GM13976 (cell line): ENCODE measurements around the gene CDON.

Source experiments
- DNase-seq: peaks from one replicate; pipeline ENCODE4 v3.0.0; 2012; ENCODE audit warnings: low spot score
- in situ Hi-C: fragments of 300-500 bp; cut with MboI; formaldehyde crosslinking; loops from one replicate; pipeline ENCODE4 v1.12.0; 2022; ENCODE audit warnings: low sequenced_read_pairs, mixed read lengths, inconsistent platforms; ENCODE audit not compliant: unreplicated experiment
- TF ChIP-seq, protein P1 (sequence below): IDR thresholded peaks from 2 replicates; pipeline ENCODE4 v1.5.1; 2012; ENCODE audit warnings: borderline replicate concordance, mild to moderate bottlenecking; ENCODE audit not compliant: insufficient read depth; ENCODE audit errors: extremely low read depth, missing control alignments, control extremely low read depth

CDON gene

DNA sequence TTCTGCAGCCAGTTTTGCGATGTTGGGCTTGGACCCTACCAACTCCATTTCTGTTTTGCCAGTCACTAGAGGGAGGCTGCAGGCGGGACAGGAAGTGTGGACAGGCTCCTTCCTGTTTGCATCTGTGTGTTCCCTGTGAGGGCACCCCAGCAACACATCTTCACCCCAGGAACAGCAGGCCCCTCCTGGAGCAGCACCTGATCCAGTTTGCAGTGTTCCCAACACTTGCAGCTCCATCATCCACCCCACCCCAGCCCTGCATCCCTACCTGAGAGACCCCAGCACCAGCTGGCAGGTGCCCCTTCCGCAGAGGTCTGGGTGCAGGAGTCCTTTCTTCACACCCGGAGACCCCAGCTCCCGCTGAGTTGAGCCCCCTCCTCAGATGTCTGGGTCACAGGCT lies 124.2 kb downstream of the CDON start:
- in situ Hi-C loops: no loop called here
- DNase-seq: no peak

DNA sequence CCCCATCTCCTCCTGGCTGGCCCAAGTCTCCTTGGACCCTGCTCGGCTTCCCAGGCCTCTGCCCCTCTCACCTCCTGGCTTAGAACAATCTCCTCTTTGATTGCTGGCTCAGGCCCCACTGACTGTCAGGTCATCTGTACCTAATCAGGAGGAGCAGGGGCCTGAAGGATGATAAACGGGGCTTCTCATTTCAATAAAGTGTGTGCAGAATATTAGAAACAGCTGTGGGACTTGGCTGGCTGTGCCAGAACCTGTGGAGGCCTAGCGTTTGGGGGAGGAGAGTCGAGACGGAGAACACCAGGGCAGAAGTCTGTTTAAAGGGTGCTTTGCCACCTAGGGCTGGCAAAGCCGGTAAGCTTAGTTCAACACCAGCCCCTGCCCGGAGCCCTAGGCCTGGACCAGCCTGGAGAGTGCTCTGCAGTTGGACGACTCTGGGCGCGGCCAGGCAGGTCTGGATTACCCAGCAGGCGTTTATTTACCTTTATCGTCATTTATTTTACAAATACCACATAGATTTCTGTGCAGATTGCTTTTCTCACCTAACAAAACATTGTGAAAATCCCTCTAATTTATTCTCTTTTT lies 127.0 kb downstream of the CDON start:
- DNase-seq: no peak

More for the DNA sequence above, 124.2 kb downstream of the CDON start:
- TF ChIP-seq, protein P1, sequence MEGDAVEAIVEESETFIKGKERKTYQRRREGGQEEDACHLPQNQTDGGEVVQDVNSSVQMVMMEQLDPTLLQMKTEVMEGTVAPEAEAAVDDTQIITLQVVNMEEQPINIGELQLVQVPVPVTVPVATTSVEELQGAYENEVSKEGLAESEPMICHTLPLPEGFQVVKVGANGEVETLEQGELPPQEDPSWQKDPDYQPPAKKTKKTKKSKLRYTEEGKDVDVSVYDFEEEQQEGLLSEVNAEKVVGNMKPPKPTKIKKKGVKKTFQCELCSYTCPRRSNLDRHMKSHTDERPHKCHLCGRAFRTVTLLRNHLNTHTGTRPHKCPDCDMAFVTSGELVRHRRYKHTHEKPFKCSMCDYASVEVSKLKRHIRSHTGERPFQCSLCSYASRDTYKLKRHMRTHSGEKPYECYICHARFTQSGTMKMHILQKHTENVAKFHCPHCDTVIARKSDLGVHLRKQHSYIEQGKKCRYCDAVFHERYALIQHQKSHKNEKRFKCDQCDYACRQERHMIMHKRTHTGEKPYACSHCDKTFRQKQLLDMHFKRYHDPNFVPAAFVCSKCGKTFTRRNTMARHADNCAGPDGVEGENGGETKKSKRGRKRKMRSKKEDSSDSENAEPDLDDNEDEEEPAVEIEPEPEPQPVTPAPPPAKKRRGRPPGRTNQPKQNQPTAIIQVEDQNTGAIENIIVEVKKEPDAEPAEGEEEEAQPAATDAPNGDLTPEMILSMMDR: no peak

DNA sequence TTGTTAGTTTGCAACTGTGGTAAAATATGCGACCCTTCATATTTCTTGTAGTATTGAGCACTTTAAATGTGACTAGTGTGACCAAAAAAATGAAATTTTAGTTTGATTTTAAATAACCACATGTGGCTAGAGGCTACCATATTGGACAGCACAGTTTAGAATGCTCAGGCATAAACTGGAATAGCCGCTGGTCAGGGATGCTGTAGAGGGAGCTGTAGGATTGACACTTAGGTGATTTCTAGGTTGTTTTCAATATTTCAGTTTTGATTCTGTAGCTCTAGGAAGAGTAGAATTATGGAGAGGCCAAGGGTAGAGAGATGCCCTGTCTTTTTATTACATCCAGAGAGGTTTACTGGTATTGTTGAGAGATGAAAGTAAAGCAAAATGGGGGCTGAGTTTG lies 127.6 kb downstream of the CDON start:
- TF ChIP-seq, protein P1: no peak
- DNase-seq: no peak
- in situ Hi-C loops: no loop called here

More for the DNA sequence above, 127.0 kb downstream of the CDON start:
- in situ Hi-C loops: no loop called here
- TF ChIP-seq, protein P1: no peak

DNA sequence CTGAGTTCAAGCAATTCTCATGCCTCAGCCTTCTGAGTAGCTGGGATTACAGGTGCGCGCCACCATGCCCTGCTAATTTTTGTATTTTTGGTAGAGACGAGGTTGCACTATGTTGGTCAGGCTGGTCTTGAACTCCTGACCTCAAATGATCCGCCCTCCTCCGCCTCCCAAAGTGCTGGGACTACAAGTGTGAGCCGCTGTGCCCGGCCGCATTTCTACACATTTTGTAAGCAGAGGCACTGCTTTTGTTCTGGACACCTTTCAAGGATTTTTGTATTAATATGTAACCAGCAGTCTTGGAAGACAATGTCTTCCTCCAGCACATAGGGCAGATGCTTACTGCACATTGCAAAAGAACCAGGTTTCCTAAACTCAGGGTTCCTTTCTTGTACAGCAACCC lies 128.2 kb downstream of the CDON start:
- TF ChIP-seq, protein P1: no peak
- in situ Hi-C loops: no loop called here
- no peak for DNase-seq

DNA sequence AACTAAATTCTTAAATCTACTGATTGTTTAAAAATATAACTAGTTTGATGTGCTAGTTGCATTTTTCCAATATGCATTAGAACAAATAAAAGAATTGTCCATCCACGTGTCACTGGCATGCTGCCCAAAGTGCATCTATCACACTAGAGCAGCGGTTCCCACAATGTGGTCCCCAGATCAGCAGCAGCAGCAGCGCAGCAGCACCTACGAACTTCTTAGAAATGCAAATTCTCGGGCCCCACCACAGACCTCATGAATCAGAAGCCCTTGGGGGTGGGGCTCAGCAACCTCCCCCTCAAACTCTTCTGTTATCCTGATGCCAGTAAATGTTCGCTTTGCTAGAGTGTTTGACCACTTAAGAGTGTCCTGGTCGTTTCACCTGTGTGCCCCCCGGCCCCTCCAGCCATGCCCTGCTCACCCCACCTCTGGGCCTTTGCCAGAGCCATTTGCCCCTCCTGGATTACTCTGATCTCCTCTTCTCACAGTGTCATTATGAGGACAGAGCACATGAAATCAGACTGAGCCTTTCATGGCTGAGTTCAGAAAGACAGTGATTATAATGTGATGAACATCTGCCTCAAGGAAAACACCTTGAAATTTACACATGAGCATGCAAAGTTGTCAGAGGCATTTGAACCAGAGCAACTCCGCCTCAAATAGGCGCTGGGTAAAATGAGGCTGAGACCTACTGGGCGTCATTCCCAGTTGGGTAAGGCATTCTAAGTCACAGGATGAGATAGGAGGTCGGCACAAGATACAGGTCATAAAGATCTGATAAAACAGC lies 129.4 kb downstream of the CDON start:
- TF ChIP-seq, protein P1: no peak
- in situ Hi-C loops: no loop called here
- no peak for DNase-seq

DNA sequence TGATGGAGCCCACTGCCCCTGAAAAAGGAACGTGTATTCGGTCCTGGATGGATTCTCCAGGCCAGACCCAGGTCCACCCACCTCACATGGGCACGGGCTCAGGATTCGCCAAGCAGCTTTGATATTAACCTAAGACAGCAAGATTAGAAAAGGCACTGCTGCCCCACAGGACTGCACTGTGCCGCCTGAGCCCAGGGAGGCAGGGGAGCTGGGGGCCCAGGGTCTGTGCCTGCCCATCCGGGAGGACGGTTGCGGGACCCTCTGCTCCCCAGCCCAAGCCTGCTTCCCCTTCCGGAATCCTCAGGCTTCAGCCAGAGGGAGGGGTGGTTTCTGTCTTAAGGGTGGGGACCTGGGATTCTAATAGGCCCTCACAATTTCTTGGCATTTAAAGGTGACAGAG lies 130.4 kb downstream of the CDON start:
- no peak for DNase-seq
- TF ChIP-seq, protein P1: no peak
- in situ Hi-C loops: no loop called here
